Gastroesophageal sphincter (tissue), 4 donors: ENCODE results near the gene CALCA. TPM values are rescaled to one million over a fixed set of nuclear protein-coding genes. Genes with fewer than 3 reads are reported as not detected.
"Not testable (repeated sequence)": the region's sequence is repeated elsewhere in the genome, so short reads cannot be mapped to it uniquely, and the experiment has no call there.

ENCODE experiments used
- ATAC-seq: fragments of 150-250 bp; one replicate; pipeline ENCODE4 v1.9.1; 2016; ENCODE audit warnings: mild to moderate bottlenecking, moderate library complexity
- H3K27ac ChIP-seq, 4 donors: fragments of 200-600 bp; sonication (generic) in 3 of 4; 1 replicate in 3 of 4; 2 replicates in 1 of 4; pipeline ENCODE4 v1.5.1; 2016 to 2019
- H3K27me3 ChIP-seq: fragments of 200-600 bp; sonication (generic); one replicate; pipeline ENCODE4 v1.5.1; 2019
- H3K36me3 ChIP-seq, 2 donors: fragments of 200-600 bp; sonication (generic); one replicate each; pipeline ENCODE4 v1.5.1; 2019; ENCODE audit warnings: control low read depth in 1 of 2
- H3K4me1 ChIP-seq, 3 donors: fragments of 200-600 bp; sonication (generic); 1 replicate in 2 of 3; 2 replicates in 1 of 3; pipeline ENCODE4 v1.5.1; 2016 to 2019; ENCODE audit warnings: control low read depth in 2 of 3
- H3K4me3 ChIP-seq, 2 donors: fragments of 200-600 bp; sonication (generic); one replicate each; pipeline ENCODE4 v1.5.1; 2019; ENCODE audit warnings: mild to moderate bottlenecking in 1 of 2, moderate library complexity in 1 of 2
- H3K9me3 ChIP-seq, 3 donors: fragments of 200-600 bp; sonication (generic); one replicate each; pipeline ENCODE4 v1.5.1; 2017 to 2019; ENCODE audit warnings: control low read depth in 2 of 3
- CTCF ChIP-seq, 4 experiments: fragments of 200-600 bp in 2 of 4; fragments of 450-650 bp in 2 of 4; sonication (generic) in 1 of 4; IDR thresholded peaks; one replicate each; pipeline ENCODE4 v1.5.1; 2017 to 2019; ENCODE audit warnings: antibody characterized with exemption in 4 of 4, mild to moderate bottlenecking in 2 of 4, moderate library complexity in 2 of 4
- EP300 ChIP-seq: sonication (generic); formaldehyde crosslinking; IDR thresholded peaks from one replicate; pipeline ENCODE4 v1.6.1; 2017; ENCODE audit warnings: antibody characterized with exemption, mild to moderate bottlenecking
- POLR2A ChIP-seq, 2 donors: fragments of 450-650 bp; IDR thresholded peaks; one replicate each; pipeline ENCODE4 v1.6.1; 2017; ENCODE audit warnings: antibody characterized with exemption in 2 of 2, mild to moderate bottlenecking in 2 of 2, moderate library complexity in 1 of 2
- POLR2AphosphoS5 ChIP-seq: sonication (generic); formaldehyde crosslinking; IDR thresholded peaks from one replicate; pipeline ENCODE4 v1.6.1; 2017; ENCODE audit warnings: antibody characterized with exemption
- WGBS, 2 donors: methylation state at CpG; one replicate each; pipeline ENCODE4 v1.1.5; 2018; ENCODE audit warnings: low coverage in 1 of 2; 5-methylcytosine and 5-hydroxymethylcytosine counted together
- total RNA-seq, 4 donors: library from RNA; depleted of rRNA; stranded (reverse); fragments of >200 nt; gene quantifications; one replicate each; pipeline ENCODE4 v1.1.0, GENCODE V29; 2016

Gene CALCA
- total RNA-seq, 4 donors from 2014 or later: not detected

GRCh38 chr11:15006139-15006759, 34.1 kb upstream of the CALCA start:
- H3K27me3 ChIP-seq: peaks cover 9% of the 10 kb centered on the region
- H3K9me3 ChIP-seq: no peaks in the 10 kb centered on the region
- no peak overlapping the region for H3K27ac ChIP-seq
- no peak overlapping the region for H3K4me3 ChIP-seq
- no peaks in the 10 kb centered on the region for H3K36me3 ChIP-seq
- TF ChIP-seq POLR2AphosphoS5: no peak
- TF ChIP-seq POLR2A (IDR thresholded peaks at IDR 0.05): no peak
- TF ChIP-seq CTCF (IDR thresholded peaks at IDR 0.05): no peak
- no peak for TF ChIP-seq EP300
- no peaks in the 10 kb centered on the region for H3K4me1 ChIP-seq
- no peak for ATAC-seq
- WGBS, 2 donors: 41 to 42% methylated on average over 3 to 5 of the region's 5 CpGs

GRCh38 chr11:14988133-14988532, 16.0 kb upstream of the CALCA start:
- H3K36me3 ChIP-seq, H3K27ac ChIP-seq, H3K4me3 ChIP-seq, H3K9me3 ChIP-seq, ATAC-seq, H3K4me1 ChIP-seq: not testable (repeated sequence)
- peaks cover 17% of the 10 kb centered on the region for H3K27me3 ChIP-seq
- 54 to 62% methylated on average over 2 to 3 of the region's 3 CpGs for WGBS, 2 donors

- Histone ChIP-seq H3K9me3 (no peaks in the 10 kb centered on the region), H3K4me3 (no peak overlapping the region), H3K27me3 (peaks cover 15% of the 10 kb centered on the region), H3K4me1 (no peaks in the 10 kb centered on the region), H3K36me3 (no peaks in the 10 kb centered on the region), H3K27ac (no peak overlapping the region)
- TF ChIP-seq EP300 (no peak), POLR2A (IDR thresholded peaks at IDR 0.05) (no peak), CTCF (IDR thresholded peaks at IDR 0.05) (no peak)
- WGBS, 2 donors: 44 to 88% methylated on average over 1 of the region's 1 CpG
- ATAC-seq: no peak
Observed at GRCh38 chr11:14981507-14981906, 9.4 kb upstream of the CALCA start.

- no peaks in the 10 kb centered on the region for H3K9me3 ChIP-seq
- peaks cover 22% of the 10 kb centered on the region for H3K27me3 ChIP-seq
- no peak overlapping the region for H3K4me3 ChIP-seq
- H3K27ac ChIP-seq: no peak overlapping the region
- H3K4me1 ChIP-seq: no peaks in the 10 kb centered on the region
- WGBS, 2 donors: 59 to 69% methylated on average over 3 of the region's 3 CpGs
- TF ChIP-seq EP300 (no peak), POLR2AphosphoS5 (no peak)
- ATAC-seq: no peak
- H3K36me3 ChIP-seq: no peaks in the 10 kb centered on the region
Observed at GRCh38 chr11:14980854-14981253, 8.7 kb upstream of the CALCA start.

- 93 to 100% methylated on average over 1 of the region's 1 CpG for WGBS, 2 donors
- TF ChIP-seq EP300: no peak
- TF ChIP-seq POLR2AphosphoS5: no peak
- TF ChIP-seq POLR2A (IDR thresholded peaks at IDR 0.05): no peak
- no peak for TF ChIP-seq CTCF (IDR thresholded peaks at IDR 0.05)
- H3K4me3 ChIP-seq: no peak overlapping the region
- H3K9me3 ChIP-seq: no peaks in the 10 kb centered on the region
- no peak for ATAC-seq
- no peaks in the 10 kb centered on the region for H3K36me3 ChIP-seq
- peaks cover 0 to 27% (median 20%) of the 10 kb centered on the region in 3 donors for H3K4me1 ChIP-seq
- H3K27ac ChIP-seq: no peak overlapping the region
- peaks cover 58% of the 10 kb centered on the region for H3K27me3 ChIP-seq
Observed at GRCh38 chr11:14977101-14977880, 5.1 kb upstream of the CALCA start.

- Histone ChIP-seq H3K9me3 (no peaks in the 10 kb centered on the region), H3K36me3 (no peaks in the 10 kb centered on the region), H3K4me3 (peak overlapping the region in 1 of 2 donors; percentile 35), H3K27me3 (peaks cover 78% of the 10 kb centered on the region), H3K27ac (no peak overlapping the region), H3K4me1 (peaks cover 0 to 37% (median 20%) of the 10 kb centered on the region in 3 donors)
- no peak for TF ChIP-seq EP300
- TF ChIP-seq CTCF (IDR thresholded peaks at IDR 0.05): no peak
- TF ChIP-seq POLR2AphosphoS5: no peak
- TF ChIP-seq POLR2A (IDR thresholded peaks at IDR 0.05): no peak
- 10 to 14% methylated on average over 5 to 12 of the region's 12 CpGs for WGBS, 2 donors
- no peak for ATAC-seq
Observed at GRCh38 chr11:14975252-14975587, 3.1 kb upstream of the CALCA start.
